Heart right ventricle (tissue), 16 donors: Measurements from ENCODE around the gene PIP5KL1. TPM values are rescaled to one million over a fixed set of nuclear protein-coding genes. Genes with fewer than 3 reads are reported as not detected.
A peak's percentile ranks its signal among the peaks of the same experiment; 100 is the strongest.

ENCODE experiments used
- ATAC-seq, 8 donors: fragments of 200-7000 bp; cut with Tn5 transposase; one replicate each; pipeline ENCODE4 v1.9.1; 2020; ENCODE audit warnings: mild to moderate bottlenecking in 8 of 8, moderate library complexity in 8 of 8, moderate number of reproducible peaks in 1 of 8
- DNase-seq, 2 donors: peaks; one replicate each; pipeline ENCODE4 v3.0.0-alpha.2; 2020
- H3K27ac ChIP-seq, 10 donors: fragments of 200-600 bp; sonication (generic) in 2 of 10; one replicate each; pipeline versions ENCODE4 v1.5.0 to v1.8.0; 2020 to 2022; ENCODE audit warnings: mild to moderate bottlenecking in 3 of 10
- H3K27me3 ChIP-seq, 7 donors: fragments of 200-600 bp; one replicate each; pipeline ENCODE4 v1.8.0; 2021 to 2022; ENCODE audit warnings: mild to moderate bottlenecking in 2 of 7
- H3K36me3 ChIP-seq, 9 donors: fragments of 200-600 bp; sonication (generic) in 1 of 9; one replicate each; pipeline versions ENCODE4 v1.5.0 to v1.8.0; 2020 to 2022; ENCODE audit warnings: mild to moderate bottlenecking in 2 of 9
- H3K4me1 ChIP-seq, 9 donors: fragments of 200-600 bp; sonication (generic) in 1 of 9; one replicate each; pipeline versions ENCODE4 v1.5.0 to v1.8.0; 2020 to 2022; ENCODE audit warnings: mild to moderate bottlenecking in 4 of 9
- H3K4me3 ChIP-seq, 10 donors: fragments of 200-600 bp; sonication (generic) in 2 of 10; one replicate each; pipeline versions ENCODE4 v1.5.0 to v1.8.0; 2020 to 2022; ENCODE audit warnings: mild to moderate bottlenecking in 7 of 10, moderate library complexity in 2 of 10
- H3K9me3 ChIP-seq, 11 donors: fragments of 200-600 bp in 10 of 11; sonication (generic) in 2 of 11; one replicate each; pipeline versions ENCODE4 v1.5.0 to v1.8.0; 2013 to 2022; ENCODE audit warnings: mild to moderate bottlenecking in 2 of 11, control low read depth in 1 of 11, moderate library complexity in 1 of 11
- WGBS, 2 donors: extraction: QIAGEN DNeasy Blood & Tissue Kit; methylation state at CpG; one replicate each; pipeline ENCODE4 v1.1.7; 2013; ENCODE audit warnings: inconsistent platforms in 1 of 2; 5-methylcytosine and 5-hydroxymethylcytosine counted together
- intact Hi-C, 10 donors: fragments of 100-400 bp; cut with DNase I; formaldehyde crosslinking; loops; one replicate each; pipeline versions ENCODE4 v1.11.1 to v1.14.2; 2022
- polyA plus RNA-seq, 2 donors: library from polyadenylated mRNA; stranded (reverse); fragments of 200-250 nt; gene quantifications; one replicate each; pipeline ENCODE4 v1.2.3, GENCODE V29; 2013
- total RNA-seq, 10 donors: library from RNA; stranded (reverse); fragmentation: NEBNext Ultra II Directional in 3 of 10; extraction: Animal tissue kit (Norgen Biotek cat#: 25700) in 3 of 10; gene quantifications; one replicate each; pipeline versions ENCODE4 v1.2.1 to v1.2.4, GENCODE V29; 2021 to 2023
- TF ChIP-seq, protein P1 (sequence below), 9 donors: fragments of 200-600 bp; sonication (generic) in 2 of 9; IDR thresholded peaks; one replicate each; pipeline versions ENCODE4 v1.5.0 to v1.8.0; 2021 to 2022; ENCODE audit warnings: antibody characterized with exemption in 9 of 9, mild to moderate bottlenecking in 5 of 9, moderate library complexity in 1 of 9
- donor health status: Arrhythmogenic right ventricular cardiomyopathy.
- donor health status: ischemic (EF 13 %, LVEDD 7.1; RV severe dilation, severe dysfunction).
- donor health status: healthy with polysubstance abuse.
- donor health status: DM: no; HTN: yes; CAD: no.
- donor health status: DM: no; HTN: no; CAD: no.
- donor health status: ischemic (EF 25% LVEDD 6.9; RV normal size, moderate dysfunction).
- donor health status: ischemic (EF 25% LVEDD 5.7; RV mildly dilated, moderate dysfunction).
- donor health status: healthy.
- donor health status: DM: yes; HTN: yes; CAD: no.
- donor health status: Ischemic cardiomyopathy.
- donor health status: ischemic (EF 35%, LVEDD 5.7; RV mildly dilated, moderate dysfunction).
- donor health status: nonischemic (EF 11% LVEDD 7.7; RV severe dilation, severe dysfunction).
- donor health status: DM: yes; HTN: yes; CAD: no.
- donor health status: PGD.
- donor health status: ischemic (EF 29% LVEDD 5.4; RV normal size, mild dysfunction).
- donor health status: nonischemic (EF 23%, LVEDD 6.1; RV moderate dilation, normal function).

PIP5KL1 gene
- total and polyA plus RNA-seq, 12 donors, result 0.25 to 0.59 (median 0.46) TPM; not detected in 4

GRCh38 chr9:127876764-127877562, 53.6 kb downstream of the PIP5KL1 start:
- Histone ChIP-seq H3K4me1 (peaks cover 18 to 63% (median 48%) of the 10 kb centered on the region in 9 donors), H3K36me3 (peaks cover 0 to 16% (median 2%) of the 10 kb centered on the region in 9 donors), H3K27ac (peak overlapping the region; percentile 61 to 93 (median 88)), H3K4me3 (peak overlapping the region; percentile 50 to 81 (median 69)), H3K27me3 (peaks cover 0 to 12% (median 0%) of the 10 kb centered on the region in 7 donors), H3K9me3 (no peaks in the 10 kb centered on the region)
- intact Hi-C loops, result loop anchor here in 3 of 10 donors (5.0 to 10.0 kb wide), 3 partner anchors 40 to 142 kb away; partner anchors contain the start of genes ST6GALNAC4 (in 1 of the 3) and TOR2A (in 1 of the 3)
- TF ChIP-seq, protein P1, sequence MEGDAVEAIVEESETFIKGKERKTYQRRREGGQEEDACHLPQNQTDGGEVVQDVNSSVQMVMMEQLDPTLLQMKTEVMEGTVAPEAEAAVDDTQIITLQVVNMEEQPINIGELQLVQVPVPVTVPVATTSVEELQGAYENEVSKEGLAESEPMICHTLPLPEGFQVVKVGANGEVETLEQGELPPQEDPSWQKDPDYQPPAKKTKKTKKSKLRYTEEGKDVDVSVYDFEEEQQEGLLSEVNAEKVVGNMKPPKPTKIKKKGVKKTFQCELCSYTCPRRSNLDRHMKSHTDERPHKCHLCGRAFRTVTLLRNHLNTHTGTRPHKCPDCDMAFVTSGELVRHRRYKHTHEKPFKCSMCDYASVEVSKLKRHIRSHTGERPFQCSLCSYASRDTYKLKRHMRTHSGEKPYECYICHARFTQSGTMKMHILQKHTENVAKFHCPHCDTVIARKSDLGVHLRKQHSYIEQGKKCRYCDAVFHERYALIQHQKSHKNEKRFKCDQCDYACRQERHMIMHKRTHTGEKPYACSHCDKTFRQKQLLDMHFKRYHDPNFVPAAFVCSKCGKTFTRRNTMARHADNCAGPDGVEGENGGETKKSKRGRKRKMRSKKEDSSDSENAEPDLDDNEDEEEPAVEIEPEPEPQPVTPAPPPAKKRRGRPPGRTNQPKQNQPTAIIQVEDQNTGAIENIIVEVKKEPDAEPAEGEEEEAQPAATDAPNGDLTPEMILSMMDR (IDR thresholded peaks at IDR 0.05), result no peak
- ATAC-seq (peak; percentile 21 to 52 (median 41)), DNase-seq (peak in 1 of 2 donors; percentile 62)
- WGBS, 2 donors, result 18 to 19% methylated on average over 25 to 26 of the region's 26 CpGs

- ATAC-seq (peak in 3 of 8 donors; percentile 5 to 20 (median 8)), DNase-seq (no peak)
- Histone ChIP-seq H3K4me1 (peaks cover 18 to 62% (median 48%) of the 10 kb centered on the region in 9 donors), H3K36me3 (peaks cover 0 to 24% (median 9%) of the 10 kb centered on the region in 9 donors), H3K27me3 (peaks cover 0 to 12% (median 0%) of the 10 kb centered on the region in 7 donors), H3K9me3 (no peaks in the 10 kb centered on the region), H3K4me3 (peak overlapping the region; percentile 50 to 81 (median 69)), H3K27ac (peak overlapping the region in 9 of 10 donors; percentile 82 to 93 (median 89))
- WGBS, 2 donors, result 53 to 54% methylated on average over 14 of the region's 14 CpGs
- TF ChIP-seq, protein P1 (IDR thresholded peaks at IDR 0.05), result no peak
- intact Hi-C loops, result loop anchor here in 3 of 10 donors (5.0 to 10.0 kb wide), 3 partner anchors 41 to 141 kb away; partner anchors contain the start of genes ST6GALNAC4 (in 1 of the 3) and TOR2A (in 1 of the 3)
Measured at GRCh38 chr9:127876026-127876763, 54.4 kb downstream of the PIP5KL1 start.

DNA sequence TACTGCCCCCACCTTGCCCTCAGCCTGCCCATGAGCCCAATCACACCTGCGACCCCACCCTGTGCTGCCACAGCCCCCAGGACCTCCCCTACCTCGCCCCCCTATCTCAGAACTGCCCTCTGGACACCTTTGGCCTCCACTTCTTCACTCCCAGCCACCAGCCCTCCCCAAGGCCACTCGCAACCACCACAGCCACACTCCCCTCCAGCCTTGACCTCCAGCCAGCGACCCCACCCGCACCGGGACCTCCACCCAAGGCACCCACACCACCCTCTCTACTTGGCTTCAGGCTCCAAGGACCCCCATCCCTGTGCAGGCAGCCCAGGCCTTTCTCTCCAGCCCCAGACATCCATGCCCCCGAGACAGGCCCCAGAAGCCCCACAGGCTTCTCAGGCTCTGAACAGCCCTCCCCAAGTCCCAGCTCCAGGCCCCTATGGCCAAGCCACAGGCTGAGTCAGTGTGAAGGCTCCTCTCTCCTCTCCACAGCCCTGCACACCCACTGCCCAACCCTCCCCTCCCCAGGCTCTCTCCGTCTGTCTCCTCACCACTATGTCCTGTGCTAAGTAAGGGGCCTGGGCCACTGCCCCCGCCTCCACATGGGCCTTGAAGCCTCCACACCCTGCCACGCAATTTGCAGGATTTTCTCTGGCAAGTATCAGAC, 55.1 kb downstream of the PIP5KL1 start:
- ATAC-seq (no peak), DNase-seq (no peak)
- Histone ChIP-seq H3K9me3 (no peaks in the 10 kb centered on the region), H3K27me3 (peaks cover 0 to 12% (median 0%) of the 10 kb centered on the region in 7 donors), H3K36me3 (peaks cover 0 to 31% (median 15%) of the 10 kb centered on the region in 9 donors), H3K4me3 (peak overlapping the region in 9 of 10 donors; percentile 50 to 81 (median 69)), H3K4me1 (peaks cover 18 to 64% (median 48%) of the 10 kb centered on the region in 9 donors), H3K27ac (peak overlapping the region; percentile 10 to 93 (median 88))
- intact Hi-C loops, result loop anchor here in 3 of 10 donors (5.0 to 10.0 kb wide), 3 partner anchors 42 to 141 kb away; partner anchors contain the start of genes ST6GALNAC4 (in 1 of the 3) and TOR2A (in 1 of the 3)
- 69% methylated on average over 10 of the region's 10 CpGs for WGBS, 2 donors
- TF ChIP-seq, protein P1 (IDR thresholded peaks at IDR 0.05), result no peak
